ENCODE results near the gene LGI1. TPM values are rescaled to one million over a fixed set of nuclear protein-coding genes. Genes with fewer than 3 reads are reported as not detected.

LGI1 gene
- total and polyA plus RNA-seq, 2 of the 8 experiments (the other 6 are each of a cell fraction or from before 2014, with no cell fraction given), result 0.15 TPM; not detected in 1

GRCh38 chr10:93821051-93821772 lies 63.5 kb downstream of the LGI1 start (continued):
- TF ChIP-seq ATF2 (IDR thresholded peaks at IDR 0.05; ENCODE audit: low read length) (no peak), RAD21 (IDR thresholded peaks at IDR 0.05 in 1 of 2, conservative IDR thresholded peaks at IDR 0.05 in 1 of 2; ENCODE audit: low read depth in 2 of 2, low read length in 2 of 2) (peak; percentile 79 to 84), CTBP2 (IDR thresholded peaks at IDR 0.05; ENCODE audit: borderline replicate concordance, insufficient read depth, insufficient read length, low read length) (no peak), CTCF (IDR thresholded peaks at IDR 0.05; ENCODE audit: control extremely low read depth in 1 of 3, insufficient read depth in 1 of 3, low read depth in 1 of 3, low read length in 3 of 3) (peak in 2 of 3 experiments; percentile 42 to 62; a peak in 2 of 4 replicates)
